ENCODE measurements around the gene RNF13.
"Not testable (repeated sequence)": the region's sequence is repeated elsewhere in the genome, so short reads cannot be mapped to it uniquely, and the experiment has no call there.

The RNF13 gene

DNA sequence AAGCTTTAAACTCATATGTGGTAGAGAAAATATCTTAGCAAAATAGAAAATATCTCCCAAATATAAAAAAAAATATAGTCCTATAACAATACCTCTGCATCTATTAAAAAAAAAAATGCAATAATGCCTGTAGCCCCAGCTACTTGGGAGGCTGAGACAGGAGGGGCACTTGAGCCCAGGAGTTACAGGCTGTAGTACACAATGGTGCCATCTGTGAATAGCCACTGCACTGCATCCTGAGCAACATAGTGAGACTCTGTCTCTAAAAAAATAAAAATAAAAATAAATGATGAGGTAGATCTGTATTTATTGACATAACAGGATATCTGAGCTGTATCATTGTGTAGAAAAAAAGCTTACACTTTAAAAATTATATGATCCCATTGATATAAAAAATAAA lies 87.3 kb downstream of the RNF13 start:
- no peak for DNase-seq (ENCODE audit: low read depth)

DNA sequence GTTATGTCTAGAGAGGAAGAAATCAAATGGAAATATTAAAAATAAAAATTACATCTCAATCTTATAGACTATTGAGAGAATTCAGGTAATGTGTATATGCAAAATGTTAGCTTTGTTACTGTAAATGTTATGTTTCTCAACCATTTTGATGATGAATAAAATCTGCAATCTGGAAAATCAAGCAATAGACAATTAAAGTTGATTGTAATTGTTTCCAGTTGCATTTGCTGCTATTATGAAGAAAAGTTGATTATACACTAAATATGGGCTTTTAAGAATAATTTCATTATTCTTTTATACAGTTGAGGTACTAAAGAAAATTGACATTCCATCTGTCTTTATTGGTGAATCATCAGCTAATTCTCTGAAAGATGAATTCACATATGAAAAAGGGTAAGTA lies 88.8 kb downstream of the RNF13 start:
- DNase-seq (ENCODE audit: low read depth): no peak

GRCh38 chr3:149902498-149903139 lies 89.6 kb downstream of the RNF13 start:
- no peak for DNase-seq (ENCODE audit: low read depth)

DNA sequence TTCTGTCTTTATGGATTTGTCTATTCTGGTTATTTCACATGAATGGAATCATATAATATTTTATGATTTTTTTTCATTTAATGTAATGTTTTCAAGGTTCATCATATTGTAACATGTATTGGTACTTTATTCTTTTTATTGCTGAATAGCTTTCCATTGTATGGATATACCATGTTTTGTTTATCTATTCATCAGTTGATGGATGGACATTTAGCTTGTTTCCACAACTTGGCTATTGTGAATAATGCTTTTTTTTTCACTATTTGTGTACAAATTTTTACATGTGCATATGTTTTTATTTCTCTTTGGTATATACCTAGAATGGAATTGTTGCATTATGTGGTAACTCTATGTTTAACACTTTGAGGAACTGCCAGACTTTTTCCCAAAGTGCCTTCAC lies 93.0 kb downstream of the RNF13 start:
- DNase-seq (ENCODE audit: low read depth): no peak

- no peak for DNase-seq (ENCODE audit: low read depth)
Observed at GRCh38 chr3:149908424-149908957, 95.5 kb downstream of the RNF13 start.

DNA sequence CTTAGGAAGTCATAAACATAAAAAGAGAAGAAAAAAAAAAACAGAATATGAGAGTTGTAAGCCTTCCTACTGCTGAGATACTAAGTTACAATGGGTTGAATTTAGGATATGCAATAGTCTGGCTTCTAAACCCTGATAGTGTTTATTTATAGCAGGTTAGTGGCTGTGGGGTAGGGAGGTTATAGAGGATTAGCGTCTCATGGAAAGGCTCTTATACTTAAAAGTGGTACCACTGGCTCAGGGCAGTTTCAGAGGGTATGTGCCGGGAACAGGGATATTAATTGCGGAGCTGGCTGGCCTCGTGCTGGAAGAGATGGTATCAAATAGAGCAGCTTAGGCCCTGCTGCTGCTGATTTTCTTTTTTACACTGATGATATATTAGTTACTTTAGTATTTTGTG lies 96.9 kb downstream of the RNF13 start:
- DNase-seq (ENCODE audit: low read depth): no peak

- DNase-seq (ENCODE audit: low read depth): no peak
Observed at GRCh38 chr3:149917124-149917667, 104.2 kb downstream of the RNF13 start.

DNA sequence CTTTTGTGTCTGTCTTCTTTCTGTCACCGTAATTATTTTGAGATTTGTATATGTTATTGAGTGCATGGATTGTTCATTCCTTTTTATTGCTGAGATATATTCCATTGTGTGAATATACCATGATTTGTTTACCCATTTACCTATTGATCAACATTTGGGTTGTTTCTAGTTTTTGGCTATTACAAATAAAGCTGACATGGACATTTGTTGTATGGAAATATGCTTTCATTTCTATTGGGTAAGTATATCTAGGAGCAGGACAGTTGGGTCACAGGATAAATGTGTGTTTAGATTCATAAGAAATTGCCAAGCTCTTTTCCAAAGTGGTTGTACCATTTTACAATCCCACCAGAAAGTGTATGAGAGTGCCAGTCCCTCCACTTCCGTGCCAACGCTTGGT lies 106.5 kb downstream of the RNF13 start:
- no peak for DNase-seq (ENCODE audit: low read depth)

GRCh38 chr3:149920119-149920518 lies 107.1 kb downstream of the RNF13 start:
- no peak for DNase-seq (ENCODE audit: low read depth)

- DNase-seq (ENCODE audit: low read depth): no peak
Observed at GRCh38 chr3:149933008-149933407, 120.0 kb downstream of the RNF13 start.

DNA sequence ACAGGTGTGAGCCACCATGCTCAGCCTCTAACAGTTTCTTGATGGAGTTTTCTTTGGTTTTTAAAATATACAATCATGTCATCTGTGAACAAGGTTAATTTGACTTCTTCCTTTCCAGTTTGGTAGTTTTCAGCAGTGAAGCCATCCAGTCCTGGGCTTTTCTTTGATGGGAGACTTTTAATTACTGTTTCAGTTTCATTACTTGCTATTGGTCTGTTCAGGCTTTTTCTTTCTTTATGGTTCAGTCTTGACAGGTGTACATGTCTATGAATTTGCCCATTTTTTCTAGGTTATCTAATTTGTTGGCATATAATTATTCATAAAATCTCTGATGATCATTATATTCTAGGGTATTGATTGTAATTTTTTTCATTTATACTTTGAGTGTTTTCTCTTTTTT lies 120.8 kb downstream of the RNF13 start:
- no peak for DNase-seq (ENCODE audit: low read depth)

- no peak for DNase-seq (ENCODE audit: low read depth)
Observed at GRCh38 chr3:149934524-149934923, 121.5 kb downstream of the RNF13 start.

- peak; percentile 1 for DNase-seq (ENCODE audit: low read depth)
Observed at GRCh38 chr3:149936812-149937230, 123.8 kb downstream of the RNF13 start.

DNA sequence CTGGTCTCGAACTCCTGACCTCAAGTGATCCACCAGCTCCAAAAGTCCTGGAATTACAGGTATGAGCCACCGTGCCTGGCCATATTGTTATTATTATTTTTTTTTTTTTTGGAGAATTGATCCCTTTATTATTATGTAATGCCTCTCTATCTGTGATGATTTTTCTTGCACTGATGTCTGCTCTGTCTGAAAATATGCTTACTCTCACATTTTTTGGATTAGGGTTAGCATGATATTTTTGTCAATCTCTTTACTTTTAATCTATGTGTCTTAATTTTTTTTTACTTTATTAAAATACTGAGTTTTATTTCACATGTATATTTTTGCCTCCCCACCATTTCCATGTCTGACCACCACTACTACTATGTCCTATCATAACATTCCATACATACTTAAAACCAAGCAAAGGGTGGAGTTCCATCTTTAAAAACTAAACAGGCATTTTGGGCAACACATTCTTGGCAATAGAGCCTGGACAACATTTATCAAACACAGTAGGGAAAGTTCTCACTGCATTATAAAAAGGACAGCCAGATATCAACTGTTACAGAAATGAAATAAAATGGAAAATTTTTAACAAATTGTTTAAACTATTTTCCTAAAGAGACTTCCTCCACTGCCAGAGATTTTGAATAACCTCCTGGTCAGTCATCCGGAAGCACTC lies 125.5 kb downstream of the RNF13 start:
- DNase-seq (ENCODE audit: low read depth): not testable (repeated sequence)

- DNase-seq (ENCODE audit: low read depth): no peak
Observed at GRCh38 chr3:149941186-149941585, 128.2 kb downstream of the RNF13 start.

GRCh38 chr3:149941946-149942345 lies 128.9 kb downstream of the RNF13 start:
- no peak for DNase-seq (ENCODE audit: low read depth)

- DNase-seq (ENCODE audit: low read depth): no peak
Observed at GRCh38 chr3:149942409-149942808, 129.4 kb downstream of the RNF13 start.

GRCh38 chr3:149943966-149944365 lies 131.0 kb downstream of the RNF13 start:
- DNase-seq (ENCODE audit: low read depth): not testable (repeated sequence)

DNA sequence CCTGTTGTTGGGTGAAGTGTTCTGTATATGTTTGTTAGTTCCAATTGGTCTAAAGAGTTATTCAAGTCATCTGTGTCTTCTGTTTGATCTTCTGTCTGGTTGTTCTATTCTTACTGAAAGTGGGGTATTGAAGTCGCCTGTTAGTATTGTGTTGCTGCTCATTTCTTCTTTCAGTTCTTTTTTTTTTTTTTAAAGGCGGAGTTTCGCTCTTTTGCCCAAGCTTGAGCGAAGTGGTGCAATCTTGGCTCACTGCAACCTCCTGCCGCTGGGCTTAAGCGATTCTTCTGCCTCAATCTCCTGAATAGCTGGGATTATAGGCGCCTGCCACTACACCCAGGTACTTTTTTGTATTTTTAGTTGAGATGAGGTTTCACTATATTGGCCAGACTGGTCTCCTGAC lies 134.2 kb downstream of the RNF13 start:
- no peak for DNase-seq (ENCODE audit: low read depth)

DNA sequence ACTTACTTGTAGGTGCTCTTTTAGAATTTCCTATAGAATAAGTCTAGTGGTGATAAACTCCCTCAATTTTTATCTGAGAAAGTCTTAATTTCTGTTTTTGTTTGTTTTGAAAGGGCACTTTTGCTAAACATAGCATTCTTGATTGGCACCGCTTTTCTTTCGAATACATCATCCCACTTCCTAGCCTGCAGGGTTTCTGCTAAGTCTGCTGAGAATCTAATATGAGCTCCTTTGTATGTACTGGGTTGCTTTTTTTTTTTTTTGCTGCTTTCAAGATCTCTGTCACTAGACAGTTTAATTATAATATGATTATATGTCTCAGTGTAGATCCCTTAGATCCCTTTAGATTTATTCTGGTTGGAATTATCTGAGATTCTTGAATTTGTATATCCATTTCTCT lies 136.2 kb downstream of the RNF13 start:
- DNase-seq (ENCODE audit: low read depth): no peak

DNA sequence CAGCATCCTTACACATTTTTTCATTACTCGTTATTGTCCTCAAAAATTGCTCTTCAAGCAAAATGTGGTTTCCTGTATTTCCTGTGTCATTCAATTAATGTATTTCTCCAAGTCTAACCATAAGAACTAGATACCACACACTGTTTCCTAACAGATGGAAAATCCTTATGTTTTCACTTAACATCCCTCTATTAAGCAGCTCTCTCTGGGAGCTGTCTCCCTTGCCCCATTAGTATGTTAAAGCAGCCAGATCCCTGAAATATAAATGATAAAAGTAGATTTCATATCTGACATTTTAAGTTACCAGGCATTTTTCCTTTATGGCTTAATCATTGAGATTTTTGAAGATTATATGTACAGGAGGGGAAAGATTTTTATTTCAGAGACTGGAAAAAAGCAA lies 141.8 kb downstream of the RNF13 start:
- no peak for DNase-seq (ENCODE audit: low read depth)

- DNase-seq (ENCODE audit: low read depth): no peak
Observed at GRCh38 chr3:149955449-149955848, 142.4 kb downstream of the RNF13 start.

DNA sequence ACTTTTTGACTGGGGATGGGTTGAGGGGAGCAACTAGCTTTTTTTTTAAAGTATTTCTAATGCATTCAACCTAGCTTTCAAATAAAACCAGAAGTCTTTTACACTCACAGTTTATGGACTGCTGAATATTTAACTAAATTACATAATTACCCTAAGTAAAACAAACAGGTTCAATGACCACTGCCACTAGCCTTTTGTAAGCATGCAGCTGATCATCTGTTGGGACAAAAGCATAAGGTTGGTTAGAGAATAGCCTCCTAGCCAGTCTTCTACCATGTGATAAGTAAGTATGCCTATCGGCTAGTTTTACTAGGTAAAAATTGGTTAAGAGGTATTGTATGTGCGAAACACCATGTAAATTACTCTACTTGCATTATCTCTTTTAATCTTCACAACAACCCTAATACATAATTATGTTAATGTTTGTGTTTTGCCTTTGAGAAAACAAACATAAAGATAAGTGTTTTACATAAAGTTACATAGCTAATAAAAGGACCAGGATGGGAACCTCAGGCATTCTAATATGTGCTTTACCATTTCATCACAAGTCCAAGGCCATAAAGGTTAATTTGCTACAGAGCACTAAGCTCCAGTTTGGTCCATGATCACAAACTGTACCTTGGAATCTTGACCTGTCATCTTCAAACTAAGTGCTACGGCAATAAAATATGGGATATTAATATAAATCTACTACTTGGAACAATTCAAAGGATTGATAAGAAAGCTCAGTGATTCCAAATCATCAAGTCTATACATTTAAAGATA lies 144.5 kb downstream of the RNF13 start:
- DNase-seq (ENCODE audit: low read depth): no peak

Measured in activated T-helper 1 cell treated with Interleukin-2 at 50 U/mL for 16 hours (primary cell).